Measurements from ENCODE around the gene PLA2G5.
"Not testable (repeated sequence)": the region's sequence is repeated elsewhere in the genome, so short reads cannot be mapped to it uniquely, and the experiment has no call there.

PLA2G5 gene

GRCh38 chr1:20051218-20051829 lies 18.7 kb upstream of the PLA2G5 start:
- no peak for TF ChIP-seq CTCF (IDR thresholded peaks at IDR 0.05; ENCODE audit: insufficient read depth, low read depth, low read length, missing control alignments)
- no peak overlapping the region for H3K4me3 ChIP-seq (ENCODE audit: low read depth, low read length)
- DNase-seq (ENCODE audit: low read depth) = no peak

- DNase-seq (ENCODE audit: low read depth) = no peak
- no peak for TF ChIP-seq CTCF (IDR thresholded peaks at IDR 0.05; ENCODE audit: insufficient read depth, low read depth, low read length, missing control alignments)
- no peak overlapping the region for H3K4me3 ChIP-seq (ENCODE audit: low read depth, low read length)
These were observed 17.6 kb upstream of the PLA2G5 start for GRCh38 chr1:20052386-20052785.

- no peak for TF ChIP-seq CTCF (IDR thresholded peaks at IDR 0.05; ENCODE audit: insufficient read depth, low read depth, low read length, missing control alignments)
- no peak overlapping the region for H3K4me3 ChIP-seq (ENCODE audit: low read depth, low read length)
- DNase-seq (ENCODE audit: low read depth) = no peak
These were observed 12.0 kb upstream of the PLA2G5 start for GRCh38 chr1:20057886-20058420.

GRCh38 chr1:20058531-20058930 lies 11.5 kb upstream of the PLA2G5 start:
- no peak overlapping the region for H3K4me3 ChIP-seq (ENCODE audit: low read depth, low read length)
- DNase-seq (ENCODE audit: low read depth) = peak; percentile 62
- no peak for TF ChIP-seq CTCF (IDR thresholded peaks at IDR 0.05; ENCODE audit: insufficient read depth, low read depth, low read length, missing control alignments)

GRCh38 chr1:20059847-20060246 lies 10.1 kb upstream of the PLA2G5 start:
- no peak overlapping the region for H3K4me3 ChIP-seq (ENCODE audit: low read depth, low read length)
- no peak for TF ChIP-seq CTCF (IDR thresholded peaks at IDR 0.05; ENCODE audit: insufficient read depth, low read depth, low read length, missing control alignments)
- peak; percentile 38 for DNase-seq (ENCODE audit: low read depth)

GRCh38 chr1:20060791-20061190 lies 9.2 kb upstream of the PLA2G5 start:
- H3K4me3 ChIP-seq (ENCODE audit: low read depth, low read length); DNase-seq (ENCODE audit: low read depth): not testable (repeated sequence)

GRCh38 chr1:20061866-20062265 lies 8.1 kb upstream of the PLA2G5 start:
- no peak for DNase-seq (ENCODE audit: low read depth)
- H3K4me3 ChIP-seq (ENCODE audit: low read depth, low read length) = no peak overlapping the region
- TF ChIP-seq CTCF (IDR thresholded peaks at IDR 0.05; ENCODE audit: insufficient read depth, low read depth, low read length, missing control alignments) = no peak
